GM12865 (cell line): ENCODE results near the gene CTXND1.
A peak's percentile ranks its signal among the peaks of the same experiment; 100 is the strongest.

Experiments
- DNase-seq: peaks from one replicate; pipeline ENCODE4 v3.0.0; 2010; ENCODE audit warnings: low read depth
- H3K4me3 ChIP-seq: 2 replicates; pipeline ENCODE4 v1.5.1; 2011; ENCODE audit warnings: mild to moderate bottlenecking, low read depth, low read length, control low read depth
- CTCF ChIP-seq: IDR thresholded peaks from 2 replicates; pipeline ENCODE4 v1.5.1; 2011; ENCODE audit warnings: low read length, control low read depth, low read depth, inconsistent platforms; ENCODE audit not compliant: insufficient read depth; ENCODE audit errors: missing control alignments

The CTXND1 gene

GRCh38 chr15:80179025-80179759 lies 72.8 kb downstream of the CTXND1 start:
- TF ChIP-seq CTCF, result no peak
- DNase-seq, result no peak
- no peak overlapping the region for H3K4me3 ChIP-seq

- DNase-seq, result no peak
- TF ChIP-seq CTCF, result no peak
- no peak overlapping the region for H3K4me3 ChIP-seq
These were observed 74.9 kb downstream of the CTXND1 start for GRCh38 chr15:80177156-80177555.

GRCh38 chr15:80176443-80176842 lies 75.6 kb downstream of the CTXND1 start:
- DNase-seq, result no peak
- no peak for TF ChIP-seq CTCF
- no peak overlapping the region for H3K4me3 ChIP-seq

- no peak for DNase-seq
- H3K4me3 ChIP-seq, result no peak overlapping the region
- TF ChIP-seq CTCF, result no peak
These were observed 76.6 kb downstream of the CTXND1 start for GRCh38 chr15:80175436-80175835.

- DNase-seq, result no peak
- no peak for TF ChIP-seq CTCF
- no peak overlapping the region for H3K4me3 ChIP-seq
These were observed 77.8 kb downstream of the CTXND1 start for GRCh38 chr15:80174017-80174746.

- peak; percentile 82 for DNase-seq
- no peak overlapping the region for H3K4me3 ChIP-seq
- TF ChIP-seq CTCF, result peak; percentile 85
These were observed 78.8 kb downstream of the CTXND1 start for GRCh38 chr15:80173022-80173759.
